HG03378 (cell line): Measurements from ENCODE around the gene ENTPD7.
"Not testable (repeated sequence)": the region's sequence is repeated elsewhere in the genome, so short reads cannot be mapped to it uniquely, and the experiment has no call there.

ENCODE experiments used
- ATAC-seq: cut with Tn5 transposase; IDR thresholded peaks from one replicate; pipeline ENCODE4 v1.9.1; 2021; ENCODE audit warnings: mild to moderate bottlenecking, moderate library complexity; ENCODE audit not compliant: unreplicated experiment

ENTPD7 gene, protein sequence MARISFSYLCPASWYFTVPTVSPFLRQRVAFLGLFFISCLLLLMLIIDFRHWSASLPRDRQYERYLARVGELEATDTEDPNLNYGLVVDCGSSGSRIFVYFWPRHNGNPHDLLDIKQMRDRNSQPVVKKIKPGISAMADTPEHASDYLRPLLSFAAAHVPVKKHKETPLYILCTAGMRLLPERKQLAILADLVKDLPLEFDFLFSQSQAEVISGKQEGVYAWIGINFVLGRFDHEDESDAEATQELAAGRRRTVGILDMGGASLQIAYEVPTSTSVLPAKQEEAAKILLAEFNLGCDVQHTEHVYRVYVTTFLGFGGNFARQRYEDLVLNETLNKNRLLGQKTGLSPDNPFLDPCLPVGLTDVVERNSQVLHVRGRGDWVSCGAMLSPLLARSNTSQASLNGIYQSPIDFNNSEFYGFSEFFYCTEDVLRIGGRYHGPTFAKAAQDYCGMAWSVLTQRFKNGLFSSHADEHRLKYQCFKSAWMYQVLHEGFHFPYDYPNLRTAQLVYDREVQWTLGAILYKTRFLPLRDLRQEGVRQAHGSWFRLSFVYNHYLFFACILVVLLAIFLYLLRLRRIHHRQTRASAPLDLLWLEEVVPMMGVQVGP

GRCh38 chr10:99659031-99659867, at the start of gene ENTPD7:
Gene ENTPD7 (plus strand): TSS chr10:99659509. CDS start chr10:99659957, 448 bp downstream.
- ATAC-seq: peak; percentile 97

- ATAC-seq: no peak
Observed at GRCh38 chr10:99610221-99610620, 49.1 kb upstream of the ENTPD7 start.

GRCh38 chr10:99611326-99611725, 48.0 kb upstream of the ENTPD7 start:
- ATAC-seq: no peak

GRCh38 chr10:99612167-99612831, 47.0 kb upstream of the ENTPD7 start:
- ATAC-seq: no peak

GRCh38 chr10:99615426-99615825, 43.9 kb upstream of the ENTPD7 start:
- ATAC-seq: no peak

DNA sequence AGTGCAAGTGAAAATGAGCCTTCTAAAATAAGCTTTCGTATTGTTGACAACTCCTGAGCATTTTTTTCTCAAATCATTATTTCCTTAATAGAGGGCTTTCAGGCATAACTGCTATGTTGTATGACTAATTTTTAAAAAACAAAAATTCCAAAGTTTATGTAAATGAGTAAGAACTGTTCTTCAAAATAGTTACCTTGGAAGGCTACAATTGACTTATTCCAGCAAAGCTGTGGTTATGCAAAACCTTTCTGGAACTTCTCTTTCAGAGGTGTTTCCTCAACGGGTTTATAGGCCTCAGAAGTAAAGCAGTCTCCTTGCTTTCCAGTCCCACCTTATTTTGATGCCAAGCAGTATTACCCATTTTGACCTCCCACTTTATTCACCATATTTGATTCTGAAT, 41.6 kb upstream of the ENTPD7 start:
- ATAC-seq: no peak

- no peak for ATAC-seq
Observed at GRCh38 chr10:99619090-99619800, 40.1 kb upstream of the ENTPD7 start.

GRCh38 chr10:99619851-99620710, 39.2 kb upstream of the ENTPD7 start, which contains the start of gene SLC25A28:
Gene SLC25A28 (minus strand): TSS chr10:99620439. CDS start chr10:99620335, 104 bp downstream.
- ATAC-seq: peak; percentile 88

DNA sequence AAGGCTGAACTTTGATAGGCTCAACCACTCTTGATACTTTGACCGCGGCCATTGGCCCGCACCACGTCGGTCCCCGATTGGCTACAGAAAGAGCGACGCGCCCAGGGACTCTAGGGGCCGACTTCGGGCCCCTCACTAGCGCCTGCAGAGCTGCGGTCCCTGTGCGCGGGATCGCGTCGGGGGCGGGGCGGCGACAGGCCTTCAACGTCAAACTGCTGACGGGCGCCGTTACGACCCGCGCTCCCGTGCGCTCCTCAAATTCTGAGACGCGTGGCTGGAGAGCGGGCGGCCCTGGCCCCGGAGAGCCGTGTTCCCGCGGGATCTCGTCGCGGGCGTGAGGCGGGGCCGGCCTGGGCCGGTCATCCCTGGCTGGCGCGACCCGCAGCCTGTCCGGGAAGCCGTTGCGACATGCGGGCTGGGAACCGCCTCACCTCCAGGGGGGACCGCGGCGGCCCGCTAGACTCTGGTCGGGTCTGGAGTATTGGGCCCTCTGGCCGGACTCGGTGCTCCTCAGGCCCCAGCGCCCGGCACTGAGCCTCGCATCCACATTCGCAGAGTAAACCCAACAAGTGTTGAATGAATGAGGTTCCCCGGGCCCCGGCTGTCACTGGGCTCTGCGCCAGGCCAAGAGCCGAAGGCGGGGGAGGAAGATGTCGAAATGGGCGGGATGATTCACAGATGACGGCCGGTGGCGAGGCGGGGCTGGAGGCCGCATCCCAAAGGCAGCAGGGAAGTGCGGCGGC, 38.4 kb upstream of the ENTPD7 start:
- ATAC-seq: peak; percentile 18

DNA sequence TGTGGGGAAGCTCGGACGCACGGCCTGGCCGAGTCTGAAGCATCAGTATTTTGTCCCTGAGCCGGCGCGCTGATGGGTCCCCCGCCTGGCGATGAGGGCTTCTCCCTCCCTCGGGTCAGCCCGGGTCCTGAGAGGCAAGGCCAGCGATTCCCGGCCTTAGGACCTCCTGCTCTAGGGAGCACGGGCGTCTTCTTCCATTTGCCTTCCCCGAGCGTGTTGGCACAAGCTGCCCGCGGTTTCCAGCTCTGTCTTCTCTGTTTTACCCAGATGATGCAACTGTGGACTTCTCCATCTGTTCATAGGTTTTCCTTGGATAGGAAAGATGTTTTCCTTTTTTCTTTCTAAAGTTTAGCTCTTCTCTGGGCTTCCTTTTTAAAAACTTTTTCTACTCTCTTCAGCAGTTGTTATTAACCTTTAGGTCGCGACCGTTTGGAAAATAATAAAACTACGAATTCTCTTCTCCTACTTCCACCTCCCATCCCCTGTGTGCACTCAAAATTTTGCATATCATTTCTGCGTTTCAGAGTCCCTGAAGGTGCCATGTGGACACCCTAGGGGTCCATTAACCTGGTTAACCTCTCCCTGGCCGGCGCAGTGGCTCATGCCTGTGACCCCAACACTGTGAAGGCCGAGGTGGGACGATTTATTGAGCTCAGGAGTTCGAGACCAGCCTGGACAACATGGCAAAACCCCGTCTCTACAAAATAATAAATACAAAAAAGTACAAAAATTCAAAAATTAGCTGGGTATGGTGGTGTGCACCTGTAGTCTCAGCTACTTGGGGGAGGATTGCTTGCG, 37.7 kb upstream of the ENTPD7 start:
- ATAC-seq: no peak

DNA sequence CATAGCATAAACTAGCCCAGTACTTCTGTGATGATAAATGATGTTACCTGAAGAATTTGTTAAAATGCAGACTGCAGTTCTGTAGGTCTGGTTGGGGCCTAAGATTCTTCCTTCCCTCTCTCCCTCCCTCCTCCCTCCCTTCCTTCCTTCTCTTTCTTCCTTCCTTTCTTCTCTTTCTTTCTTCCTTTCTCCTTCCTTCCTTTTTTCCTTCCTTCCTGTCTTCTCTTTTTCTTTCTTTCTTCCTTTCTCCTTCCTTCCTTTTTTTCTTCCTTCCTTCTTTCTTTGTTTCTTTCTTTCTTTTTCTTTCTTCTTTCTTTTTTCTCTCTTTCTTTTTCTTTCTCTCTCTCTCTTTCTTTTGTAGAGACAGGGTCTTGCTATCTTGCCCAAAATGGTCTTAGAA, 35.4 kb upstream of the ENTPD7 start:
- no peak for ATAC-seq

GRCh38 chr10:99625124-99625523, 34.2 kb upstream of the ENTPD7 start:
- not testable (repeated sequence) for ATAC-seq

- ATAC-seq: no peak
Observed at GRCh38 chr10:99628923-99629624, 30.2 kb upstream of the ENTPD7 start.

DNA sequence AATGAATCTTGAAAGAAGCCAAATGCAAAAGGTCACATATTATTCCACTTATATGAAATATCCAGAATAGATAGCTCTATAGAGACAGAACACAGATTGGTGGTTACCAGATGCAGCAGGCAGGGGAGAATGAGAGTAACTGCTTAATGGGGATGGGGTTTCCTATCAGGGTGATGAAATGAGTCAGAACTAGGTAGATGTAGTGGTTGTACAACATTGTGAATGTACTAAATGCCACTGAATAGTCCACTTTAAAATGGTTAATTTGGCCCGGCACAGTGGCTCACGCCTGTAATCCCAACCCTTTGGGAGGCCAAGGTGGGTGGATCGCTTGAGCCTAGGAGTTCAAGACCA, 29.7 kb upstream of the ENTPD7 start:
- no peak for ATAC-seq

GRCh38 chr10:99630433-99630832, 28.9 kb upstream of the ENTPD7 start:
- no peak for ATAC-seq

DNA sequence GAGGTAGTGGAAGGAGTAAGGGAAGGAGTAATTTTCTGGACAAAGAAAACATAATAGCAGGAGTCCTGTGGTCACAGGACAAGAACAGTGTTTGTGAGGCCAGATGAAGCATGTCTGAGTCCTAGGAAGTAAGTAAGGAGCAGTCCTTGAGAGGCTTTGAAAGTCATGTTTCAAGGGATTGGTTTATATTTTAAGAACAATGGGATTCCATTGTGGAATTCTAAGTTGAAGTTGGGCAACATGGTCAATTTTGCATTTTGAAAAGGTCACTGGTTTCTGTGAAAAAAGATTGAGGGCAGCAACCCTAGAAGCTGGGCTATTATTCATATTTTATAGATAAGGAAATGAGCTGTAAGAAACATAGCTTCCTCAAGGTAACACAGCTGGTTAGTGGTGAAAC, 28.3 kb upstream of the ENTPD7 start:
- ATAC-seq: no peak

GRCh38 chr10:99631496-99631895, 27.8 kb upstream of the ENTPD7 start:
- no peak for ATAC-seq
